HG03565 (cell line): ENCODE results near the gene MPEG1.

Experiments used
- ATAC-seq: cut with Tn5 transposase; IDR thresholded peaks from one replicate; pipeline ENCODE4 v1.9.1; 2021; ENCODE audit warnings: mild to moderate bottlenecking, moderate library complexity; ENCODE audit not compliant: unreplicated experiment

MPEG1 gene

DNA sequence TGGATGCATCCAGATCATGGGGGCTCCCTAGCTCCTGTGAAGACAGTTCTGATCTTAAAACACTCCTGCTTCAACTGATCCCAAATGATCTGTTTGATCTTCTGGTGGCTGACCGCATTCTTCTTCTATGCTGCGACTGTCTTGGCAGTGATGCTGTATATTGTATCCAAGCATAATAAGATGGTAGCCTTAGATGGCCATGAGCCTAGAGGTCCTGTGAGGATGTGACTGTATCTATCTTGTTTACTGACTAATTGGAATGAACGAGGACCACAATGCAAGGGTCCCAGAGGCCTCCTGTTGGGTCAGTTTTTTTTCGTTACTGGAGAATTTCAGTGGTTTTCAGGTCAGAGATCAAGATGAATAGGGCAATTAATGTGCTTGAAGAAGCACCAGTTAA lies 7.1 kb upstream of the MPEG1 start:
- no peak for ATAC-seq

DNA sequence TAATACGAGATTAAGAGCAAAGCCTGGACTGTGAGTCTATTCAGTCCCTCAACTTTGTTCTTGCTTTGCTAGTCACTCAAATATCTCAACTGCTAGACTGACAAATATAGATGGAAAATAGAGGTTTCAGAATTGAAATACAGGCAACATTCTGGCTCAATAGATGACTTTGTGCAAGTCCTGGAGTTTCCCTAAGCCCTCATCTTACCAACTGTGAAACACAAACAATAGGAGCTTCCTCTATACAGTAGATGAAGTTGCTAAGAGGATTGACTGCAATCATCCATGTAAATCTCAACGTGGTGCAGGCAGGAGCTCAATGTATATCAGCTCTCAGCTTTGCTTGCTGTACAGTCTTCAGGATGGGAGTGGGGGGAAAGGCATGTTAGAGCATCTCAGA lies 6.2 kb upstream of the MPEG1 start:
- no peak for ATAC-seq

DNA sequence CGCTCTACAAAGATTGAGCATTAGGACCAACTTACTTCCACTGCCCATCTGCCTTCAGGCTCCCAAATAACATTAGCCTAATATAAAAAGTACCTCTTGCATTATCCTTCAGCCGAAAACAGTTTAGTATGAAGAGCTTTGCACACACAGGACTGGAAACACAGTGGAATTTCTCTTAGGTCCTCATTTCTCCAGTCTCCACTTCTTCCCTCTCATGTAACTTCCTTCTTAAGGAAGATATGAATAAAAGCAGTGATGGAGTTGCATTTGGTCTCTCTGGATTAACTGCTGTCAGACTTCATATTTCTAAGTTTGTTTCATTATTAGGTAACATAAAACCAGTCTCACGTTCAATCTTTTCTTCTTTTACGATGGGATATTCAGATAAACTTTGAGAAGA lies 5.6 kb upstream of the MPEG1 start:
- no peak for ATAC-seq

DNA sequence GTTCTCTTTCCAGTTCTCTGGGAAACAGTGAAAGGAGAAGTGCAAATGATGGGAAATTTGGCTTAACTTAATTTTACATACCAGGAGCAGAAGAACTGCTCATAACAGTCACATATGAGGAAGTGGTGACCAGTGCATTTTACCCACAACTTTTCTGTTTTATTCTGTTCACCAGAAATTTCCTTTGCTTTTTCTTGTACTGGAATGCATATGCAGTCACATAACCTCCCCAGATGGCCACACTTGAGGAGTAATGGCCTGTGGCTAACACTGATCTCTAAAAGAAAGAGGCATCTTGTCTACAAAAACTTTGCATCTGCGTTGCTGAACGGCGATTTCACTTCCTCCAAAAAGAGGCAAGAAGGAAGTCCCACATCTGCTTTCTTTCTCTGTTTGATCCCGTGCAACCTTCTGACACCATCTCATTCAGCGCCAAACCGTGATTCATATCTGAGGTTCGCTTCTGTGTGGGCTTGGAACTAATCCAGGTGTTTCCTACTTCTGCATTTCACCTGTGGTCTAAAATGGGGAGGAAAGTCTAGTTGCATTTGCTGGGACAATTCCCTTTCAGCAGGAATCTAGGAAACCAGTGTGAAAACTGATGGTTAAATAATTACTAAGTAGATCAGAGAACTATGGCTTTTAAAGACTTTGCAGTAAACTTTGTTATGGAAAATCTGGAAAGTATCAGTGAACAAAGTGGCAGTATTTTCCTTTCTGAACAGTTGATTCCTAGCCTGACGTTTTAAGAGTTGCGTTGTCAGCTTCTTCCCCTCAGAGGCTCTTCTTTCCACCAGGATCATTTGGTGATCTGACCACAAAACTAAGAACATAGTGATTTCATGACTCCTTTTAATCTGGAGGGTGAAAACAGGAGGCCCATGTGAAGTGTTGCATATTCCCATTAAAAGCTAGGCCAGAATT lies 4.2 kb upstream of the MPEG1 start:
- peak; percentile 85 for ATAC-seq

DNA sequence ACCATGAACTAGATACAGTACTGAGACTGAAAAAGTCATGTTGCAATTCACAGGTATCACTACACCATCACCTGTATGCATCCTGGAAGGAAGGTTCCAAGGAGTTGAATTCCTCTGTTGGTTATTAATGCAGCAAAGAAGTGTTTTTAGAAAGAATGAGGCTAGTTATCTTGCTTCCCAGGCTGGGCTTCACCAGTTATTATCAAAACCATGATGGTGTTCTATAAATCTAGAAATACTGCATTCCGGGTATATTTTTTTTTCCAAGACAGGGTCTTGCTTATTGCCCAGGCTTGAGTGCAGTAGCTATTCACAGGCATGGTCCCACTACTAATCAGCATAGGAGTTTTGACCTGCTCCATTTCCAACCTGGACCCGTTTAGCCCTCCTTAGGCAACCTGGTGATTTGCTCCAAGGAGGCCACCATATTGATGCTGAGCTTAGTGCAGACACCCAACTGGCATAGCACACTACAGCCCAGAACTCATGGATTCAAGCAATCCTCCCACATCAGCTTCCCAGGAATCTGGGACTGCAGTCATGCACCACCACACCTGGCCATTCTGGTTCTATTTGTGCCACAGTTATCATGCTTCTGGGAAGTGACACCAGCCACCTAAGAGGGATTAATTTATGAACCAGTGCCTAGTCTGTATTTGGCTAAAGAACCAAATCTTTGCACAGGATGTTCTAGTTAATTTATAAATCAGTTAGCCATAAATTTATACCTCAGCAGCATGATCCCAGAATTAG lies 1.6 kb upstream of the MPEG1 start:
- no peak for ATAC-seq

DNA sequence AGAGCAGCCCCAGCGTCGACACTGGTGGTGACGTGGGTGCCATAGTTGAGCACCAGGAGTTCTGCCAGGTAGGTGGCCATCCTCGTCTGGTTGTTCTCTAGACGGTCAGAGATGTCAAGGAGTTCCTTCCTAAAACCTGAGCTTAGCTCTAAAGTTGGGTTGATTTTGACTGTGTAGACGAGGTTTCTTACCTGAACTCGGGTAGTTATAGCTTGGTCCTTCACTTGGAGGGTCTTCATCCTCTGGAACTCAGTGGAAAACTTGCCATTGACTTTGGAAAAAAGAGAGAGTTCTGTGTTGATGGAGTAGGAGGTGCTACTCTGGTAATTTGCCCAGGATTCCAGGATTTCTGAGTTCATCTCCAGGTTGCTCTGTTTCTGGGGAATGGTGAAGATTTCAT lies 505 bp downstream of the MPEG1 start:
- ATAC-seq = no peak

DNA sequence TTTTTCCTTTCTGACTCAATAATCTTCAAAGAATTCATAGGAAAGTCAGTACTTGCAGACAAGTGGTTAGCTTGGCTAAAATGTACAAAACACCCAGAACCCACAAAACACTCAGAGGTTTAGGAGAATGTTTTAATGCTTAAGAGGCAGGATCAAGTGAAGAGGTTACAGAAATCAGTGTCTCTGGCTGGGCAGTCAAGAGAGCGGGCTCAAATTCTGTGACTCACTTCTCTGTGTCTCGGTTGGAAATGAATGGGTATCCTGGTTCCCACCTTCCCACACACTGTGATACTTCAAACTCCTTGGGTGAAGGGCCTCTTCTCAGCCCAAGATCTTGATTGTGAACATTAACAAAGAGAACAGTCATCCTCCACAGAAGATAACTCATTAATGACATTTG lies 3.8 kb downstream of the MPEG1 start:
- ATAC-seq = no peak

DNA sequence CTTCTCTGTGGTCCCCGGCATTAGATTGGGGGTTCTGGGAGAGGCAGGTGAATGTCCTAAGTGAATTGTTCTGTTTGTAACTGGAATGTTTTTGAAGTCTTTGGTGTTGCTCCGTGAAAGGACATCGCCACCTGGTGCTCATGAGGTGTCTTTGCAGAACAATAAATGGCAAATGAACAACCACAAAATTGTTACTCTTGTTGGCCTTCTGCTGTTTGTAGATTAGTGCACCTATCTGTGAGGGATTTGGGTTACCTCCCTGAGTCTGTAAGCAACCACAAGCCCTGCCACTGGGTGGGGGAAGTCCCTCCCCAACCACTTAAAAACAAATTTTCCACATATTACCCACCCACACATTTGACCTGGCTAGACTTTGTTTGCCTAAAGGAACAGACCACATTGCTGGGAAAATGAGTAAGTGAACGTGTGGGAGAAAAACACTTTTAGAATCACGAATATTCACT lies 4.7 kb downstream of the MPEG1 start:
- peak; percentile 83 for ATAC-seq

DNA sequence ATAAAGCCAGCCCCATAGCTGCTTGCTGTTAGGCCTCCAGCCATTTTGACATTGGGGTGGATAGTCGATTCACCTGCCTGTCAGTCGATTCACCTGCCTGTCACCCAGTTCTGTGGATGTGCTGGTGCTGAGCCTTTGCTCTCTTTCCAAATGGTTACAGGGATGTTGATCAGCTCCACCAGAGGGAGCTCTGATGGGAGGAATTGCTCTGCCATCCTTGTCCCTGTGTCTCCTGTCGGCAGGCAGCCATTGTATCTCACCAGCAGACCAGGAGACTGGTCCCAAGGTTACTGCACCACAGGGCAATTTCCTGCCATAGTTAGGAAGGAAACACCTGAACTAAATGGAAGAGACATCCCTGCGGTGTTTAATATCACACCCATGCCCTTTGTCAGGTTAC lies 6.1 kb downstream of the MPEG1 start:
- ATAC-seq = no peak

DNA sequence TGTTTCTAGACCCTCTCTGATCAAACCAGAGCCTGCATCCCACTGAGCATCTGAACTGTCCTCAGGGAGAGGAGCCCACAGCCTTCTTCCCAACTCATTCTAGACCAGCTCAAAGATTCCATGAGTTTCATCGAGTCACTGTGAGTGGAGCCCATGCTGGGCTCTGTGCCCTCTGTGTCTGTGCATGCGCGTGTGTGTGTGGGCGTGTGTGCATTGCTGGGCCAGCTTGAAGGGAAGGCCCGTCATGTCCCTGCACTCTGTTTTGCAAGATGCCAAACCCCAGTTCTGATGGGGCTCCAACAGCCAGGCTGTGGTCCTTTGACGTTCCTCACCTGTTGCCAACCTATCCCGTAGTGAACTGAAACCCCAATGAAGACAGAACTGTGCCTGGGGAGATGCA lies 7.1 kb downstream of the MPEG1 start:
- no peak for ATAC-seq

DNA sequence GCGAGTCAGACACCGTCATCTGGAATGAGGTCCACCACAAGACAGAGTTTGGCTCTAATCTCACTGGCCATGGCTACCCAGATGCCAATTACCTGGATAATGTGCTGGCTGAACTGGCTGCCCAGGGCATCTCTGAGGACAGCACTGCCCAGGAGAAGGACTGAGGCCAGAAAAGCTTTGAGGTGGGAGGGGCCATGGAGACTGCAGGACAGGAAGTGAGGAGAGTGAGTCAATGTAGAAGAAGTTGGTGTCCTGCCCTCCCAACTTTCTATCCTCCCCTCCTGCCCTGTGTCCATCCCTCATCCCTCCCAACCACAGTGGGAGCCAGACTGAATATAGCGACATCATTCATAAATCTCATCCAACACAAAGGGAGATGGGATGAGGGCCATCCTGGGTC lies 8.0 kb downstream of the MPEG1 start:
- ATAC-seq = no peak

DNA sequence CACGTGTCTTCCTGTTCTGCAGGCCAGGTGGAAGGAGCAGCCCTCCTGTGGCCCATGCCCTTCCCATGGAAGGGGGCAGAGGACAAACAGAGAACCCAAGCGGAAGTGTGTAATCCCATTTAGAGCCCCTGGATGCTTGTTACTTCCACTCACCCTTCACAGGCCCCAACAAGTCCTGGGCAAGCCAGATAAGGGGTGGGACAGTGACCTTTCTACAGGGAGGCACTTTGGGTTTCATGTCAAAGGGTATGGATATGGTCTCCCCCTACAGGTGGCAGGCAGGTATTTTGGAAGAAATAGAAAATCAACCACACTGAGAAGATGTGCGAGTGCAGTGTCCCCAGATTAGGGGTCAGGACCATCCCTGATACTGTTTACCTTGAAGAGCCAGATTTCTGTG lies 11.4 kb downstream of the MPEG1 start:
- ATAC-seq = no peak

DNA sequence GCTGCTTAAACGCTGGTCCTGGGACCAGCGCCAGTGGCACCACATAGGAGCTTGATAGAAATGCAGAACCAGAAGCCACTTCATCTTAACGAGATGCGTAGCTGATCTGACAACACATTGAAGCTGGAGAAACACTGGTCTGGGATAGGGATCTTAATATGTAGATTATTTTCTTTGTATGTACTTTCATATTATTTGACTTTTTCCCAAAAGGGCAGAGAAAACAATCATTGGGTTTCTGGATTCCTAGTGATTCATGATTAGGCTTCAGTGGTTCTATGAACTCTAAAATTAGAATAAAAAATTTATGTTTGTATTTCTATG lies 12.3 kb downstream of the MPEG1 start:
- ATAC-seq = peak; percentile 35

DNA sequence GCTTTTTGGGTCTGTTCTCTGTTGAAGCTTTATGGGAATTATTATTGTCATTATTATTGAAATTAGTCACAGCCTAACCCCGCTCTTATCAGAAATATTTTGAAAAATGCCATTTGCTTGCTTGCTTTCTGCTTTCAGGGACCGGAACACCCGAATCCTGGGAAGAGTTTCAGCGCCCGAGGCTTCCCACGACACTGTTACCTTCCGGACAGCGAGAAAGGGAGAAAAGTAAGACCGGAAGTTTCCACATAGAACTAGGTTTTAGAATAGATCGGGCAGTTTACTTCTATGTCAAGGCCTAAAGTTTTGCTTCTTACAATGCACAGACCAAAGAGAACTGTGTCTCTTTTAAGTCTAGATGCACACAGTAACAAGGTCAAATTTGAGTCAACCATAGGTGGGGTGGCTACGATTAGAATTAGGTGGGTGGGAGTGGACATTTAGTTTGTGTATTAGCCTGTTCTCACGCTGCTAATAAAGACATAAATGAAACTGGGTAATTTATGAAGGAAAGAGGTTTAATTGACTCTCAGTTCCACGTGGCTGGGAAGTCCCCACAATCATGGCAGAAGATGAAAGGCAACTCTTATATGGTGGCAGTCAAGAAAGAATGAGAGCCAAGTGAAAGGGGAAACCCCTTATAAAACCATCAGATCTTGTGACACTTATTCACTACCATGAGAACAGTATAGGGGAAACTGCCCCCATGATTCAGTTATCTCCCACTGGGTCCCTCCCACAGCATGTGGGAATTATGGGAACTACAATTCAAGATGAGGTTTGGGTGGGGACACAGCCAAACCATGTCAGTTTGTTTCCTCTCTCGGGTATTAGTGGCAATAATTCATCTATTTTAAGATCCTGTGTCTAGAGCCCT lies 12.9 kb downstream of the MPEG1 start:
- peak; percentile 55 for ATAC-seq

DNA sequence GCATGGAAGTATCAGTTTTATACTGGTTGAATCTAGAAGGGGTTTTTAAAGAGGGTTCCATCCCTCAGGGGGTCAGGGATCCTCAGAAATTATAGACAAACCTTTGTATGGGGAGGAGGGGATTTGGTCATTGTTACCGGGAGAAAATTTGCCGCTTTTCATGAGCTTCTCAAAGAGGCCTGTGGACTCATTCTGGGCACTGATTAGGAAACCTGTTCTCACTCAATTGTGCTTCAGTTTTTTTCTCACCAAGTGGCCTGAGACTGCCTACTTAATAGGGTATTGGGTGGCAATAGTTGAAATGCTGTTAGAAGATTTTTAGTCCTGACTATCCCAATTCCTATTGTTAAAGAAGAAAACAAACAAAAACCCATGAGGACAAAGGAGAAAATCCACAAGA lies 14.0 kb downstream of the MPEG1 start:
- no peak for ATAC-seq

DNA sequence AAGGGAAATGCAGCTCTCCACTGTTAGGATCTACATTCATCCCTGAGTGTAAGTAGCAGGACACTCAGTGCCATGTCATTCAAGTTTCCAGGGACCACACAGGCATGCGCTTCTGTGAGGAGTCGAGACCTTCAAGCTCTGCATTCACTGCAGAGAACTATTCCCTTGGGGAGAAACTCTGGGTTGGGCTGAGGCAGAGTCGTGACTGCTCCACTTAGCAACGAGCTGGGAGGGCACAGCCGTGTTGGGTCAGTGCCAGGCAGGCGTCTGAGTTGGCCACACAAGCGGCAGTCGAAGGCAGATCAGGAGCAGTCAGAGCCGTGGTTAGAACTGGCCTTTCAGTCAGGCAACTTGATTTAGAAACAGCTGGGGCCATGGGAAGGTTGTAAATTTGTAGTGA lies 14.7 kb downstream of the MPEG1 start:
- ATAC-seq = no peak

DNA sequence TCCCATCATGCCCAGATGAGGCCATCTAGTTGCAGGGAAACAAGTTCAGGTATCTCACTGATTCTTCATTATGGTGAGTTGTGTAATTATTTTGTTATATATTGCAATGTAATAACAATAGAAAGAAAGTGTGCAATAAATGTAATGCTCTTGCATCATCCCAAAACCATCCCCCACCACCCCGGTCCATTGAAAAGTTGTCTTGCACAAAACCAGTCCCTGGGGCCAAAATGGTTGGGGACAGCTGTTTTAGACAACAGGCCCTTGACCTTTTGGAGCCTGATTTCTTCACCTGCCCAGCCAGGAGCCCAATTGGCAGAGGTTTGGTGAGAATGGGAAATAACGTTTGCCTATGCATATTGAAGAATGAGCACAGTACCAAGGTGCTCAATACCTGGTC lies 15.9 kb downstream of the MPEG1 start:
- no peak for ATAC-seq

DNA sequence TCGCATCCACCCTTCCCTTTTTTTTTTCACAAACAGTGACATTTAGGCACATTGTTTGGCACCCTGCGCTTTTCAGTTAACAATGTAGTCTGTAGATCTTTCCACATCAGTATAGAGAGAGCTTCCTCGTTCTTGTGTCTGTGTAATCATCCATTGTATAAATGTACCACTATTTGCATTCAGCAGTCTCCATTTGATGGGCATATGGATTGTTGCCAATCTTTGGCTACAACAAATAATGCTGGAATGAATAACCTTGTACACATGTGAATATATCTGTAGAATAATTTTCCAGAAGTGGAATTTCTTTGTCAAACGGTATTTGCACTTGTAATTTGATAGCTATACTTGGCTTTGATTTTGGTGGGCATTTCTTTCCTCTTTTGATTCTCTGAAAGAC lies 17.1 kb downstream of the MPEG1 start:
- no peak for ATAC-seq

DNA sequence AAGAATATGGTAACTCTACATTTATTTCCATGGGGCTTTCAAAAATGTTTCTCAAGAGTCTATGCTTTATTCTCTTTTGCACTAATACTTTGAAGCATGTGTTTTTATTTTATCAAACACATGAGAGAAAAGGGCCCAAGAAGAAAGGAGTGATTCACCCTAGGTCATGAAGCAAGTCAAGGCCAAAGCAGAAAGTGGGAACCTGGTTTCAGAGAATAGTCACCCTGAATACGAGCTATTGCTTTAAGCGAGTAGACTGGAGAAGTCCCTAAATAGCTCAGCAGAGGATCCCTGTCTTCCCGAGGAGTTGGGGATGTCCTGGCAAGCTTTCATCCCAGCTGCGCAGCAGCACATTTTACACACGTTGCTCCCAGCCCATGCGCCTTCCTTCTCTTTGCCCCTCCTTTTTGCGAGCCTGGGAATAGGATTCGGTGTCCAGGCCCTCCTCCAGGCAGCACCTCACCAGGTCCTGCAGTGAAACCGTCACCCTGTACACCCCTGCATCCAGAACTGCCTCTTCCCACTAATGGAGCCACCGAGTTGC lies 19.1 kb downstream of the MPEG1 start:
- no peak for ATAC-seq

DNA sequence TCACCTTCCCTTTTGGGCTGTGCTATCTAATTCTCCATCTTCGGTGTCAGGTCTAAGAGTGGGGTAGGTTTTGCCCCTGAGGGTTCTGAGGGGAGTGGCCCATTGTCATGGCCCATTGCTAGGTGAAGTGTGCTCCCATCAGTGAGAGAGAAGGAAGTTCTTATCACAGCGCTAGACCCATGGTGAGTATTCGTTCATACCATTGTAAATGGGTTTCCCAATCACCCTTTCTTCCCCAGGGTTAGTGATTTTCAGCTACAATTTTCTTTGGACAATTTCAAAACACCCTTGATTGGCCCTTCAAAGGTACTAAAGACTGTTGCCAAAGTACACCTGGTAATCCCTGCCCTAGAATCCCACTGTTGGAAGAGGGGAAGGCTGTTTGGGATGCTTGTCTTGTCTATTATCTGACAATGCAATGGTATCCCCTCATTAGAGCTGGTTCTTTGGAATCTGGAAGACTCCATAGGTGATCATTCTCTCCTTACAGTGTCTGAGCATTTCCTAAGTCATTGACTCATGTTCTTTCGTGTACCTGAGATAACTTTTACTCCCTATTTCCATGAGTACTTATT lies 20.2 kb downstream of the MPEG1 start:
- no peak for ATAC-seq

DNA sequence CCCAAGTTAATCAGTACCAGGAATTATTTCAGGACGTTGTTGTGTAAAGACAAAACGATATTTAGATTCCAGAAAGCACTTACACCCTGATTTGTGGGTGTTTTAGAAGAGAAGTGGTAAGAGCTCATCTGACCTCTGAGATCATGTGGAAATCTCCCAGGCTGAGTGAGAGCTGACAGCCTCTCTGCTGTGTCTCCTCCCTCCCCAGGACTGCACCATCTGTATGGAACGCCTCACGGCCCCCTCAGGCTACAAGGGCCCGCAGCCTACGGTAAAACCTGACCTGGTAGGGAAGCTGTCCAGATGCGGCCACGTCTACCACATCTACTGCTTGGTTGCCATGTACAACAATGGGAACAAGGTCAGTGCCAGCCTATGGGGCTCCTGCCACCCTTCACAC lies 20.8 kb downstream of the MPEG1 start:
- no peak for ATAC-seq
